Measurements from ENCODE around the gene PARP6. TPM values are rescaled to one million over a fixed set of nuclear protein-coding genes. Genes with fewer than 3 reads are reported as not detected.

Gene PARP6
- total and polyA plus RNA-seq, 2 of the 8 experiments (the other 6 are each of a cell fraction or from before 2014, with no cell fraction given): 39.8 to 45.3 TPM

DNA sequence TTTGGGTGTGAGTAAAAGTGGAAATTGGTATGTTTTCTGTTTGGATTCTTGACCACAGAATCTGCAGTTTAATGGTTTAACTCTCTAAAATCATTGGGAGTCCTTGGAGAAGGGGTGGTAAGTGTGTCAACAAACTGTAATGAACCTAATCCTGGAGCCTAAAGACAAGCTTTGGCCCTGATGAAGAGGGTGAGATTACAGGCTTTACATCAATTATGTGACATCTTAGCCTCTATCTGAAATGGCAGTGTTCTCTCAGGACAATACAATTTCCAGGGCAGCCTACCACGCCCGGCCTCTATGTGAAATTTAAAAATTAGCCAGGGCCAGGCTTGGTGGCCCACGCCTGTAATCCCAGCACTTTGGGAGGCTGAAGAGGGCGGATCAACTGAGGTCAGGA is 37.1 kb downstream of the PARP6 start (continued):
- TF ChIP-seq, protein P1, sequence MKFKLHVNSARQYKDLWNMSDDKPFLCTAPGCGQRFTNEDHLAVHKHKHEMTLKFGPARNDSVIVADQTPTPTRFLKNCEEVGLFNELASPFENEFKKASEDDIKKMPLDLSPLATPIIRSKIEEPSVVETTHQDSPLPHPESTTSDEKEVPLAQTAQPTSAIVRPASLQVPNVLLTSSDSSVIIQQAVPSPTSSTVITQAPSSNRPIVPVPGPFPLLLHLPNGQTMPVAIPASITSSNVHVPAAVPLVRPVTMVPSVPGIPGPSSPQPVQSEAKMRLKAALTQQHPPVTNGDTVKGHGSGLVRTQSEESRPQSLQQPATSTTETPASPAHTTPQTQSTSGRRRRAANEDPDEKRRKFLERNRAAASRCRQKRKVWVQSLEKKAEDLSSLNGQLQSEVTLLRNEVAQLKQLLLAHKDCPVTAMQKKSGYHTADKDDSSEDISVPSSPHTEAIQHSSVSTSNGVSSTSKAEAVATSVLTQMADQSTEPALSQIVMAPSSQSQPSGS (IDR thresholded peaks at IDR 0.05; ENCODE audit: low read length): no peak
- TF ChIP-seq POLR2AphosphoS5 (IDR thresholded peaks at IDR 0.05; ENCODE audit: low read depth, low read length) (no peak), CTBP2 (IDR thresholded peaks at IDR 0.05; ENCODE audit: borderline replicate concordance, insufficient read depth, insufficient read length, low read length) (no peak)

All from H1 (cell line).